KMS-11 (cell line): ENCODE data around the gene ADAMTS17.

Experiments used
- H2AFZ ChIP-seq: fragments of 200-600 bp; sonication (generic); 2 replicates; pipeline ENCODE4 v1.6.1; 2016; ENCODE audit warnings: antibody characterized with exemption, mixed run types, low read depth
- H3K27ac ChIP-seq: fragments of 200-600 bp; sonication (generic); 2 replicates; pipeline ENCODE4 v1.6.1; 2016; ENCODE audit warnings: mild to moderate bottlenecking, mixed run types
- H3K27me3 ChIP-seq: fragments of 200-600 bp; sonication (generic); 2 replicates; pipeline ENCODE4 v1.6.1; 2017; ENCODE audit warnings: mild to moderate bottlenecking, low read depth, mixed run types, moderate library complexity; ENCODE audit not compliant: insufficient read depth
- H3K36me3 ChIP-seq: fragments of 200-600 bp; sonication (generic); 2 replicates; pipeline ENCODE4 v1.6.1; 2017; ENCODE audit warnings: mild to moderate bottlenecking, mixed run types; ENCODE audit not compliant: insufficient read depth
- H3K4me1 ChIP-seq: fragments of 200-600 bp; sonication (generic); 2 replicates; pipeline ENCODE4 v1.6.1; 2016; ENCODE audit warnings: mild to moderate bottlenecking, low read depth, mixed run types; ENCODE audit not compliant: poor library complexity, severe bottlenecking
- H3K4me2 ChIP-seq: fragments of 200-600 bp; sonication (generic); 2 replicates; pipeline ENCODE4 v1.7.0; 2016; ENCODE audit warnings: mild to moderate bottlenecking, mixed run types
- H3K4me3 ChIP-seq: fragments of 200-600 bp; sonication (generic); IDR thresholded peaks from 2 replicates; pipeline ENCODE4 v1.6.1; 2017; ENCODE audit warnings: low read depth, low read length, mixed read lengths; ENCODE audit not compliant: insufficient read depth
- H3K79me2 ChIP-seq: fragments of 200-600 bp; sonication (generic); 2 replicates; pipeline ENCODE4 v1.6.1; 2016; ENCODE audit warnings: low read depth, mixed run types; ENCODE audit not compliant: insufficient read depth
- H3K9ac ChIP-seq: fragments of 200-600 bp; sonication (generic); 2 replicates; pipeline ENCODE4 v1.6.1; 2016; ENCODE audit warnings: mild to moderate bottlenecking, mixed run types
- H4K20me1 ChIP-seq: fragments of 200-600 bp; sonication (generic); 2 replicates; pipeline ENCODE4 v1.6.1; 2016; ENCODE audit warnings: mild to moderate bottlenecking, mixed run types; ENCODE audit not compliant: insufficient read depth
- TF ChIP-seq, protein P1 (sequence below): fragments of 200-600 bp; sonication (generic); conservative IDR thresholded peaks from 2 replicates; pipeline ENCODE4 v1.6.1; 2017; ENCODE audit warnings: low read depth, mild to moderate bottlenecking, antibody characterized with exemption, low read length, moderate library complexity, mixed read lengths

Gene ADAMTS17

DNA sequence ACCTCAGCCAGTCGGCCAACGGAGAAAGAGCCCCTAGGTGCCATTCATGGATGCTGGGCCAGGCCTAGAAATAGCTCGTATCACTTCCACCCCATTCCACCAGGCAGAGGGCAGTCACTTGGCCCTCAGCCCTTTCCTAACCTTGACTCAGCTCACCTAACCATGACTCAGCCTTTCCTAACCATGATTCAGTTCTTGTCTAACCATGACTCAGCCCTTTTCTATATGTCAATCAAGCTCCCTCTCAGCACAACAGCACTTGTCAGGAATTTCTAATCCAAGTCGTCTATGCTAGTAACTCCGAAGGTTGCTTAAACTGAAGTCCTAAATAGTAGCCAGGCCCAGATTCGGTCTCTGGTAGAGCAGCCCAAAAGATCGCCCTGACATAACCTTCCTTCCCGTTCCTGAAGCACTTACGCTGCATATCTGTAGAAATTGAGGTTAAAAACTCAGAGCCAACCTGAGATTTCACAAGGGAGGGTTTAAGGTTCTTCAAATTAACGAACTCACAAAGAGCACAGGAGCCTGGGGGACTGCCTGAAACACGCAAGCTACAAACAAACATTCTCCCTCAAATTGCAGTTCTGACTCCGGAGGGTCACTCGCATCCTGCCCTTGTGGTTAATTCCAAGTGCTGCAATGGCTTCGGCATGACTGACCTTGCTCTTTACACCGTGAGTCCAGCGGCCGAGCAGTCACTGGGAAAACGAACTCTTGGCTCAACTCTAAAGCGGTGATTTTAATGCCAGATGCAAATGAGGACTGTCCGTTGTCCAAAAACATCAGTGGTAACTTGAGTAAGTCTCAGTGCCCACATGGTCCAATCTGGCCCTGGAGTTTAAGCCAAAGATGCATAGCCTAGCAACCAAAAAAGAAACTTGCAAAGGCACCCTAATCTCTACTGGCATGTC is 99.9 kb downstream of the ADAMTS17 start:
- no peak overlapping the region for H2AFZ ChIP-seq
- no peak overlapping the region for H3K4me2 ChIP-seq

GRCh38 chr15:100236981-100237720 is 104.6 kb downstream of the ADAMTS17 start:
- TF ChIP-seq, protein P1, sequence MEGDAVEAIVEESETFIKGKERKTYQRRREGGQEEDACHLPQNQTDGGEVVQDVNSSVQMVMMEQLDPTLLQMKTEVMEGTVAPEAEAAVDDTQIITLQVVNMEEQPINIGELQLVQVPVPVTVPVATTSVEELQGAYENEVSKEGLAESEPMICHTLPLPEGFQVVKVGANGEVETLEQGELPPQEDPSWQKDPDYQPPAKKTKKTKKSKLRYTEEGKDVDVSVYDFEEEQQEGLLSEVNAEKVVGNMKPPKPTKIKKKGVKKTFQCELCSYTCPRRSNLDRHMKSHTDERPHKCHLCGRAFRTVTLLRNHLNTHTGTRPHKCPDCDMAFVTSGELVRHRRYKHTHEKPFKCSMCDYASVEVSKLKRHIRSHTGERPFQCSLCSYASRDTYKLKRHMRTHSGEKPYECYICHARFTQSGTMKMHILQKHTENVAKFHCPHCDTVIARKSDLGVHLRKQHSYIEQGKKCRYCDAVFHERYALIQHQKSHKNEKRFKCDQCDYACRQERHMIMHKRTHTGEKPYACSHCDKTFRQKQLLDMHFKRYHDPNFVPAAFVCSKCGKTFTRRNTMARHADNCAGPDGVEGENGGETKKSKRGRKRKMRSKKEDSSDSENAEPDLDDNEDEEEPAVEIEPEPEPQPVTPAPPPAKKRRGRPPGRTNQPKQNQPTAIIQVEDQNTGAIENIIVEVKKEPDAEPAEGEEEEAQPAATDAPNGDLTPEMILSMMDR = no peak
- H3K27ac ChIP-seq = no peak overlapping the region
- no peaks in the 10 kb centered on the region for H3K4me1 ChIP-seq
- no peak overlapping the region for H2AFZ ChIP-seq
- H4K20me1 ChIP-seq = no peaks in the 10 kb centered on the region
- no peak overlapping the region for H3K4me3 ChIP-seq
- no peak overlapping the region for H3K4me2 ChIP-seq
- H3K27me3 ChIP-seq = no peaks in the 10 kb centered on the region
- no peaks in the 10 kb centered on the region for H3K79me2 ChIP-seq
- no peaks in the 10 kb centered on the region for H3K36me3 ChIP-seq
- no peak overlapping the region for H3K9ac ChIP-seq

More for the DNA sequence above, 99.9 kb downstream of the ADAMTS17 start:
- no peaks in the 10 kb centered on the region for H4K20me1 ChIP-seq
- H3K36me3 ChIP-seq = no peaks in the 10 kb centered on the region
- H3K4me1 ChIP-seq = no peaks in the 10 kb centered on the region
- no peak overlapping the region for H3K9ac ChIP-seq
- H3K79me2 ChIP-seq = no peaks in the 10 kb centered on the region
- no peaks in the 10 kb centered on the region for H3K27me3 ChIP-seq
- no peak overlapping the region for H3K4me3 ChIP-seq
- TF ChIP-seq, protein P1 = no peak
- H3K27ac ChIP-seq = no peak overlapping the region

DNA sequence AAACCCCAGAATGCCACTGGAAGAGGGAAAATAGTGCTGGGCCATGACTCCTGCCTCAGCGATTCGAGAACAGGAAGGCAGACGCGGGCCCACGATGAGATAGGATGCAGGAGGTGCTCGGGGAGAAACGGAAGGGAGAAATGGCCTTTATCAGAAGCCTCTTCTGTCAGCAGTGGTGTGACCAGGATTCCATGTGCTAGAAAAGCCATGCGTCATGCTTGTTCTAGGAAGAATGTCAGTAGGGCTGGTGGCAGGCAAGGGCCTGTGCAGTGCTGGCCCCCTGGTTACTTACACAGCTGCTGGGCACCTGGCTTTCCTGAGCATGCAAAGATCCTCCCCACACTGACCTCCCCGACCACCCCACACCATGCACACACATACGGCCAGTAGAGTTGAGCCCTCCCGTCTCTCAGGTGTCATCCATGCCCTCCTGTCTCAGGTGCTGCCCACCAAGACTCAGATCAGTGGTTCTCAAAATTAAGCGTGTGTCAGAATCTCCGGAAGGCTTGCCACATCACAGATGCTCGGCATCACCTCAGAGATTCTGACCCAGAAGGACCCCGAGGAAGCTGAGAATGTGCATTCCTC is 106.7 kb downstream of the ADAMTS17 start:
- Histone ChIP-seq H3K27ac (no peak overlapping the region), H3K36me3 (no peaks in the 10 kb centered on the region), H4K20me1 (no peaks in the 10 kb centered on the region), H3K9ac (no peak overlapping the region), H2AFZ (no peak overlapping the region), H3K4me2 (no peak overlapping the region), H3K27me3 (no peaks in the 10 kb centered on the region), H3K4me1 (no peaks in the 10 kb centered on the region), H3K79me2 (no peaks in the 10 kb centered on the region), H3K4me3 (no peak overlapping the region)
- TF ChIP-seq, protein P1 = no peak

DNA sequence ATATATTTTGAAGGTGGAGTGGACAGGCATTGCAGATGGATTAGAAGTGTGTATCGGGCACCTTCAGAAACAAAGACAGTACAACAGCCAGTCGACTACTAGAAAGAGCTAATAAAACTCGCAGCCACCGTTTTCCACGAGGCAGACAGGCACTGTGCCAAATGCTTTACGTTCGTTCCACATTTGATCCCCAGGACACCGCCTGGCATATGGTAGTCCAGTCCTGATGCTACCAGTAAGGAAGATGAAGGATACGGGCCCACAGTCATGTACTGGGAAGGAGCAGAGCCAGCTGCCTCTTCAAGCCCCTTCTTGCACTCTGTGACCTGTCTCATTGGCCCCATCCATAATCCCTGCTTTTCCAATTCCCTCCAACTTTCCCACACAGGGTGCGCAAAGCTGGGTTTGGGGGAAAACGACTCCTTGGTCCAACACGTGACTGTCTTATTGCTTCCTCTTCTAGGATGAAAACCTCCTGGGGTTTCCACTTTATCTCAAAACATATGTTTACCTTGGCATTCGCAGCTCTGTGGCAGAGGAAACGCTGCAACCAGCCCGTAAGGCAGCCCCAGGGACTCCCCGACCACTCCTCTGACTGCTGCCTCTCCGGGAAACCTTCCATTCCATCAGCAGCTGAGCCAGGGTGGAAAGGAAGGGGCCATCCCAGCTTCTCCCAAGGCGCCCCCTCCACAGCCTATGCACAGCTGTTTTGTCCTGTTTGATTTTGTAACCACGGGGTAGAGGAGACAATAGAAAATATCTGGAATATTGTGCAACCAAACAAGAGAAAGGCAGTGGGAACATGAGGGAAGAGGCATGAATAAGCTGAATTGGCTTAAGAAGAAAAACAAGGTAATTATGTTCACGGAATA is 107.4 kb downstream of the ADAMTS17 start:
- no peaks in the 10 kb centered on the region for H3K27me3 ChIP-seq
- no peak overlapping the region for H2AFZ ChIP-seq
- H3K27ac ChIP-seq = no peak overlapping the region
- H3K4me1 ChIP-seq = no peaks in the 10 kb centered on the region
- TF ChIP-seq, protein P1 = no peak
- no peak overlapping the region for H3K4me2 ChIP-seq
- no peaks in the 10 kb centered on the region for H3K36me3 ChIP-seq
- no peak overlapping the region for H3K9ac ChIP-seq
- no peaks in the 10 kb centered on the region for H3K79me2 ChIP-seq
- no peaks in the 10 kb centered on the region for H4K20me1 ChIP-seq
- H3K4me3 ChIP-seq = no peak overlapping the region
